Activated T-cell treated with anti-CD3 and anti-CD28 coated beads for 4 hours (primary cell): ENCODE data around the gene ACAD11.

Experiments used
- DNase-seq: peaks from one replicate; pipeline ENCODE4 v3.0.0-alpha.2; 2020

The ACAD11 gene

GRCh38 chr3:132659365-132660051 is at the start of gene ACAD11:
Gene ACAD11 (minus strand): TSS chr3:132659809. CDS start chr3:132659751, 58 bp downstream.
- no peak for DNase-seq

GRCh38 chr3:132703733-132704132 is 44.1 kb upstream of the ACAD11 start:
- DNase-seq = no peak

GRCh38 chr3:132695422-132695821 is 35.8 kb upstream of the ACAD11 start:
- DNase-seq = no peak

GRCh38 chr3:132694991-132695390 is 35.4 kb upstream of the ACAD11 start:
- no peak for DNase-seq

GRCh38 chr3:132690040-132690439 is 30.4 kb upstream of the ACAD11 start:
- no peak for DNase-seq

- no peak for DNase-seq
Measured at GRCh38 chr3:132682201-132682600, 22.6 kb upstream of the ACAD11 start.

GRCh38 chr3:132681421-132681820 is 21.8 kb upstream of the ACAD11 start:
- DNase-seq = no peak

GRCh38 chr3:132679911-132680310 is 20.3 kb upstream of the ACAD11 start:
- DNase-seq = no peak

- DNase-seq = no peak
Measured at GRCh38 chr3:132675408-132675807, 15.8 kb upstream of the ACAD11 start.

GRCh38 chr3:132669256-132669777 is 9.7 kb upstream of the ACAD11 start:
- no peak for DNase-seq

GRCh38 chr3:132665230-132665745 is 5.7 kb upstream of the ACAD11 start:
- DNase-seq = no peak

- DNase-seq = no peak
Measured at GRCh38 chr3:132662212-132662611, 2.6 kb upstream of the ACAD11 start.

- no peak for DNase-seq
Measured at GRCh38 chr3:132661101-132661500, 1.5 kb upstream of the ACAD11 start.

- DNase-seq = no peak
Measured at GRCh38 chr3:132660811-132661070, 1.1 kb upstream of the ACAD11 start.

GRCh38 chr3:132660052-132660810 is 622 bp upstream of the ACAD11 start, which contains the start of gene UBA5:
Gene UBA5 (plus strand): TSS chr3:132660329. CDS start chr3:132660538, 209 bp downstream.
- peak; percentile 49 for DNase-seq

GRCh38 chr3:132659000-132659364 is 627 bp downstream of the ACAD11 start:
- DNase-seq = no peak

GRCh38 chr3:132657869-132658747 is 1.5 kb downstream of the ACAD11 start:
- no peak for DNase-seq

GRCh38 chr3:132655471-132655870 is 4.1 kb downstream of the ACAD11 start:
- DNase-seq = no peak

GRCh38 chr3:132654721-132655120 is 4.9 kb downstream of the ACAD11 start:
- no peak for DNase-seq

GRCh38 chr3:132654190-132654589 is 5.4 kb downstream of the ACAD11 start:
- DNase-seq = no peak

- DNase-seq = no peak
Measured at GRCh38 chr3:132652640-132653270, 6.9 kb downstream of the ACAD11 start.

GRCh38 chr3:132650153-132650552 is 9.5 kb downstream of the ACAD11 start:
- no peak for DNase-seq

GRCh38 chr3:132645058-132645457 is 14.6 kb downstream of the ACAD11 start:
- no peak for DNase-seq
